Body of pancreas (tissue), 4 donors: Measurements from ENCODE around the gene ZFAND5. TPM values are rescaled to one million over a fixed set of nuclear protein-coding genes. Genes with fewer than 3 reads are reported as not detected.

ENCODE experiments used
- ATAC-seq: fragments of 150-250 bp; one replicate; pipeline ENCODE4 v1.9.1; 2016
- DNase-seq, 4 donors: peaks; one replicate each; pipeline ENCODE4 v3.0.0-alpha.2; 2019
- H3K27ac ChIP-seq, 4 donors: fragments of 200-600 bp; sonication (generic); 1 replicate in 3 of 4; 2 replicates in 1 of 4; pipeline versions ENCODE4 v1.5.1 to v1.6.1; 2016 to 2019; ENCODE audit warnings: mild to moderate bottlenecking in 1 of 4, mixed read lengths in 1 of 4, moderate library complexity in 1 of 4
- H3K27me3 ChIP-seq, 2 donors: fragments of 200-600 bp; sonication (generic); one replicate each; pipeline ENCODE4 v1.6.0; 2016; ENCODE audit warnings: mild to moderate bottlenecking in 1 of 2
- H3K36me3 ChIP-seq, 2 donors: fragments of 200-600 bp; sonication (generic); replicated peaks in 1 of 2; 2 replicates each; pipeline ENCODE4 v1.5.1; 2016; ENCODE audit warnings: low read depth in 2 of 2; ENCODE audit not compliant: insufficient read depth in 1 of 2
- H3K4me1 ChIP-seq: fragments of 200-600 bp; sonication (generic); one replicate; pipeline ENCODE4 v1.6.0; 2016
- H3K4me3 ChIP-seq, 2 donors: fragments of 200-600 bp; sonication (generic); 1 replicate in 1 of 2; 2 replicates in 1 of 2; pipeline ENCODE4 v1.5.1; 2016 to 2019
- H3K9me3 ChIP-seq, 3 donors: fragments of 200-600 bp; sonication (generic); 1 replicate in 2 of 3; 2 replicates in 1 of 3; pipeline ENCODE4 v1.5.1; 2016
- CTCF ChIP-seq, 7 experiments: fragments of 450-650 bp in 4 of 7; fragments of 200-600 bp in 3 of 7; sonication (generic) in 3 of 7; IDR thresholded peaks; one replicate each; pipeline ENCODE4 v1.5.1; 2016 to 2019; ENCODE audit warnings: antibody characterized with exemption in 7 of 7
- POLR2A ChIP-seq, 3 donors: fragments of 450-650 bp; IDR thresholded peaks; one replicate each; pipeline ENCODE4 v1.6.1; 2016; ENCODE audit warnings: antibody characterized with exemption in 3 of 3, mild to moderate bottlenecking in 2 of 3
- whole genome bisulfite sequencing, 2 donors: methylation state at CpG; one replicate each; pipeline ENCODE4 v1.1.5; 2017; 5-methylcytosine and 5-hydroxymethylcytosine counted together
- intact Hi-C: fragments of 100-400 bp; cut with DNase I; formaldehyde crosslinking; loops from one replicate; pipeline ENCODE4 v1.15.1; 2023
- total RNA-seq, 2 donors: library from RNA; depleted of rRNA; stranded (reverse); fragments of >200 nt; gene quantifications; one replicate each; pipeline ENCODE4 v1.1.0, GENCODE V29; 2016

The ZFAND5 gene
- total RNA-seq, 2 donors from 2014 or later: 89.2 to 172 TPM

DNA sequence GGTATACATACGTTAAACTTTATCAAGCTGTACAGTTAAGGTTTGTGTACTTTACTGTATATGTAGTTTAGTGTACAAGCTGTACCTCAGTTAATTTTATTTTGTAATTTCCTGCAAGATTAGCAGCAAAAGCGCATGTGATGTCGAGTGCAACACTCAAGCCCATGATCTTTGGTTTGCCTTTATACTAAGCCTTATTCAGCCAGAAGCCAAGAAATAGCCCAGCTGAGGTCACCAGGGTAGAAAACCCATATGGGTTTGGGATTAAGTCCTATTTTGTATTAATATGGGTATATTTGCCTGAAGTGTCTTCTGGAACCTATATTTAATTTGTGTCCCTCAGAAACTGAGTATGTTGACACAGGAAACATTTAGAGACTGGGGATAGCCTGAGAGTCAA lies 59.3 kb downstream of the ZFAND5 start:
- TF ChIP-seq POLR2A (IDR thresholded peaks at IDR 0.05): no peak
- no peak for TF ChIP-seq CTCF (IDR thresholded peaks at IDR 0.05)
- intact Hi-C loops: loop anchor here (10.0 kb wide), 1 partner anchor 49 kb away; no protein-coding TSS in a partner anchor
- ATAC-seq: no peak
- H3K27me3 ChIP-seq: no peaks in the 10 kb centered on the region
- no peak for DNase-seq
- no peaks in the 10 kb centered on the region for H3K4me1 ChIP-seq
- no peaks in the 10 kb centered on the region for H3K36me3 ChIP-seq
- 75 to 88% methylated on average over 3 of the region's 3 CpGs for WGBS, 2 donors
- H3K9me3 ChIP-seq: no peaks in the 10 kb centered on the region
- H3K4me3 ChIP-seq: no peak overlapping the region
- H3K27ac ChIP-seq: peak overlapping the region in 2 of 4 donors; percentile 34 to 67

DNA sequence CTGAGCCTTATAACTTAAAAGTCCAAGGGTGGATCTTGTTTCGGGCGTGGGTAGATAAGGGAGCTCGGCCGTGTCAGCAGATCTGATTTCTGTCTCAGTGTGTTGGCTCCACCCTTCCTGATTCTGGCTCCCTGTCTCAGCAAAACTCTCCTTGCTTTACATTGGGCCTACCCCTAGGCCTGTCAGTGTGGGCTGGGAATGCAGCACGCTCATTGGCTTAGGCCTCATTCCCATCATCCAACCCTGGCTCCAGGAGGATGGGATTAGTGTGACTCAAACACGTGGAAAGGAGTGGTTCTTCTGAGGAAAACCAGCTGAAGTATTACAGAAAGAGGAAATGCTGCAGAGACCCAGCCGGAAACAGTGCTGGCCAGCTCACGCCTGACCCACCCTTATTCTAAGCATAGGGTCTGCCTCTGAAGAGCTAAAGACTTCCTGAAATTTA lies 59.9 kb downstream of the ZFAND5 start:
- ATAC-seq (peak; percentile 74), DNase-seq (peak; percentile 24 to 85 (median 62))
- Histone ChIP-seq H3K4me3 (no peak overlapping the region), H3K9me3 (no peaks in the 10 kb centered on the region), H3K27me3 (no peaks in the 10 kb centered on the region), H3K4me1 (no peaks in the 10 kb centered on the region), H3K27ac (peak overlapping the region in 2 of 4 donors; percentile 51 to 71), H3K36me3 (no peaks in the 10 kb centered on the region)
- 54 to 64% methylated on average over 8 of the region's 8 CpGs for WGBS, 2 donors
- intact Hi-C loops: loop anchor here (10.0 kb wide), 1 partner anchor 50 kb away; no protein-coding TSS in a partner anchor
- TF ChIP-seq CTCF (IDR thresholded peaks at IDR 0.05) (no peak), POLR2A (IDR thresholded peaks at IDR 0.05) (peak in 2 of 3 donors; percentile 19 to 67)

- H3K27ac ChIP-seq: peak overlapping the region in 2 of 4 donors; percentile 51 to 71
- no peaks in the 10 kb centered on the region for H3K9me3 ChIP-seq
- ATAC-seq (no peak), DNase-seq (no peak)
- intact Hi-C loops: loop anchor here (10.0 kb wide), 1 partner anchor 50 kb away; no protein-coding TSS in a partner anchor
- H3K4me3 ChIP-seq: no peak overlapping the region
- no peaks in the 10 kb centered on the region for H3K27me3 ChIP-seq
- TF ChIP-seq POLR2A (IDR thresholded peaks at IDR 0.05) (no peak), CTCF (IDR thresholded peaks at IDR 0.05) (no peak)
- WGBS, 2 donors: 25 to 64% methylated on average over 1 of the region's 1 CpG
- H3K4me1 ChIP-seq: no peaks in the 10 kb centered on the region
- no peaks in the 10 kb centered on the region for H3K36me3 ChIP-seq
Observed at GRCh38 chr9:72304538-72304937, 60.5 kb downstream of the ZFAND5 start.

Other genes with a start within 250 kb of the ZFAND5 start
- 1 to 10 TPM; 1.6 to 4.4 TPM for gene GDA, start 215.8 kb downstream of the ZFAND5 start, total RNA-seq
- gene TMC1, start 156.4 kb upstream of the ZFAND5 start, total RNA-seq: not detected